Measurements from ENCODE around the gene ADCY4.
"Not testable (repeated sequence)": the region's sequence is repeated elsewhere in the genome, so short reads cannot be mapped to it uniquely, and the experiment has no call there.

ADCY4 gene

DNA sequence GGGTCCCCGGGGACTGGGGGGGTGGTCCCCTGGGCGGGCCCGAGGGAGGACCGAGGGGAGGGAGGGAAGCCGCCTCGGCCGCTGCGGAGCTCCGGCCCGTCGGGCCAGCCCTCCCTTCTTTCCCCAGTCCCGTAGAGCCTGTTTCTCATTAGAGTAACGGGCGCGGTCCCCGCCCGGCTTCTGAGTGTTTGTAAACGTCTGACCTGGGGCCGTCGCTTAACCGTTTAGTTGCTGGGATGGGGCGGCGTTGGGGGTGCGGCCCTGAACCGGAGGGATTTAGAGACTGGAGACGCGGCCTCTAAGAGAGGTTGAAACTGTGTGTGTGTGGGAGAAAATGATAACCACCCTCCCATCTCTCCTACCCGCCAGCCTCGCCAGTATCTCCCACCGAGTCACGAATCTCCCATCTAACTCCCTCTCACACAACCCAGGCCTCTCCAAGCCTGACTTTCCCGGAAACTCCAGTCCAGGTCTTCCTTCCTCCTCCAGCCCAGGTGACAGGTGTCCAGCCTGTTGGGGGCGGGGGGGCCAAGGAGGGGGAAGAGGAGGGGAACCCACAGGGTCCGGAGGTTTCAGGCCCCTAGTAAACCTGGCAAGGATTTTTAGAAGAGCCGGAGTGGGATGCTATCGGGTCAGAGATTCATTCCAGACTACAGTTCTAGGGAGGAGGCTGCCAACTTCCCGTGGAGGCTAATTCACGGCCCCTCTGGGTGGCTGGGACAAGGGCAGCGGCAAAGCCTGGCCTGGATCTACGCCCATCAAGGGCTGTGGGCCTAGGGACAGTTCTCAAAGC lies 32.0 kb upstream of the ADCY4 start:
- DNase-seq, result peak; percentile 94

DNA sequence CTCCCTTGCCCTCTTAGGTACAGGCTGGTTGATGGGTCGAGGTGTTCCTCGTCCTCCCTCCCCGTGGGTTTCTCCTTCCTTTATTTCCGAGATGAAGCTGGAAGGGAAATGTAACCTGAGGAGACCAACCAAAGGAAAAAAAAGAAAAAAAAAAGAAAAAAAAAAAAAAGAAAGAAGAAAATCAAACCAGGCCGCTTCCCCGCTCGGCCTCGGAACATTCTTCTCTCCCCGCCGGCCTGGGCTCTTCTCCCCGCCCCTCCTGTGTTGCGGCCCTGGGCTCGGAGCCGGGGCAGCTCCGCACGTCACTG lies 31.5 kb upstream of the ADCY4 start:
- DNase-seq, result no peak

- DNase-seq, result peak; percentile 91
These were observed 30.9 kb upstream of the ADCY4 start for GRCh38 chr14:24365600-24366412.

GRCh38 chr14:24364841-24365240 lies 30.0 kb upstream of the ADCY4 start:
- DNase-seq, result no peak

DNA sequence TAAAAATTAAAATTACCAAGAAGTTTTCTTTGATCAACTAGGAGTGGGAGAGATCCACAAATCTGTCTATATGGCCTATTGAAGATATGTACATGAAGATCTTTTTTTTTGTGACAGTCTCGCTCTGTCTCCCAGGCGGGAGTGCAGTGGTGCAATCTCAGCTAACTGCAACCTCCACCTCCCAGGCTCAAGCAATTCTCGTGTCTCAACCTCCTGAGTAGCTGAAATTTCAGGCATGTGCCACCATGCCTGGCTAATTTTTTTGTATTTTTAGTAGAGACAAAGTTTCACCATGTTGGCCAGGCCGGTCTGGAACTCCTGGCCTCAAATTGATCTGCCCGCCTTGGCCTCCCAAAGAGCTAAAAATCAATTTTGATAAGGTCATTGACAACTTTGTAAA lies 28.5 kb upstream of the ADCY4 start:
- DNase-seq, result no peak

DNA sequence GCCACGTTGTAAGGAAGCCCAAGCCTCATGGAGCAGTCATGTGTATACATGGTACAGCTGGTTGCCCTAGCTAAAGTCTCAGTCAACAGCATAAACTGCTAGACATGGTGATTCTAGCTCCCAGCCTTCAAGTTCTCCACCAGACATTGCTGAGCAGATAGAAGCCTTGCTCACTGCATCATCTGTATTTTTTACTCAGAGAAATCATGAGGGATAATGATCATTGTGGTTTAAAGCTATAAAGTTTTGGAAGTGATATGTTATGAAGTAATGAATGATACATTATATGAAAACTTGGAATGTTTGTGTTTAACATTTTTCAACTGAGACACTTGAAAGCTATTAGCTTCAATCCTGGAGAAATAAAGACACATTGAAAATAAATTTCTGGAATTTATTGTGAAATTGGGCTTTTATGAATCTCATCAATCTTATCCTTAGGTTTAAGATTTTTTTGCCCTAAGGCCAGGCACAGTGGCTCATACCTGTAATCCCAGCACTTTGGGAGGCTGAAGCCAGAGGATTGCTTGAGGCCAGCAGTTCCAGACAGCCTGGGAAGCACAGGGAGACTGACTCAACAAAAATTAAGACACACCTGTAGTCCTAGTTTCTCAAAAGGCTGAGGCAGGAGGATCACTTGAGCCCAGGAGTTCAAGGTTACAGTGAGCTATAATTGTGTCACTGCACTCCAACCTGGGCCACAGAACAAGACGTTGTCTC lies 27.5 kb upstream of the ADCY4 start:
- DNase-seq, result no peak

DNA sequence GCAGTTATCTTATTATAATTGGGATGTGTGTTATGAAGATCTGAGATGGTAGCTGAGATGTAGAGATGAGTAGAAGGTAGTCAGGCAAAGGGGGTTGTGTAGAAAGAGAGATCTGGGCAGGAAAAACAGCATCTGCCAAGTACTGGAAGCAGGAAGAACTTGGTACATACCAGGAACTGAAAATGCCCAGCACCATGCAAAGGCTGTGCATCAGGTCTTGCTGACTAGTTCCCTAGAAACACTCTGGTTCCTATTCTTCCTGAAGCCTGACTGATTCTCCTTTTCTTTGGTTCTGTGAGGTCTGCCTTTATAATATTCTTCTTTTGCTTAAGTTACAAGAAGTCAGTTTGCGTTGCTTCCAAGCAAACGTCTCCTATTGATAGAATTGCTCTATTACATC lies 26.5 kb upstream of the ADCY4 start:
- DNase-seq, result no peak

DNA sequence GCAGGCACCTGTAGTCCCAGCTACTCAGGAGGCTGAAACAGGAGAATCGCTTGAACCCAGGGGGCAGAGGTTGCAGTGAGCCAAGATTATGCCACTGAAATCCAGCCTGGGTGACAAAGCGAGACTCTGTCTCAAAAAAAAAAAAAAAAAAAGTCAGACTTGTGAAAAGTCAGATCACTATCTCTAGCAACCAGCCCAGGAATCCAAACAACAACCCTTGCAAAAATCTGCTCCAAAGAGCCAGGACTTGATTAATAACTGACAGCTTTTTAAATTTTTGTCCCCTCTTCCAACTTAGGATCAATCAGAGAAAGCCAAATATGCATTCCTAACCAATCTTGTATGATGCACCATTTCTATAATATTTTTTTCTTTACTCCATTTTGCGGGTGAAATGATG lies 25.4 kb upstream of the ADCY4 start:
- DNase-seq, result no peak

DNA sequence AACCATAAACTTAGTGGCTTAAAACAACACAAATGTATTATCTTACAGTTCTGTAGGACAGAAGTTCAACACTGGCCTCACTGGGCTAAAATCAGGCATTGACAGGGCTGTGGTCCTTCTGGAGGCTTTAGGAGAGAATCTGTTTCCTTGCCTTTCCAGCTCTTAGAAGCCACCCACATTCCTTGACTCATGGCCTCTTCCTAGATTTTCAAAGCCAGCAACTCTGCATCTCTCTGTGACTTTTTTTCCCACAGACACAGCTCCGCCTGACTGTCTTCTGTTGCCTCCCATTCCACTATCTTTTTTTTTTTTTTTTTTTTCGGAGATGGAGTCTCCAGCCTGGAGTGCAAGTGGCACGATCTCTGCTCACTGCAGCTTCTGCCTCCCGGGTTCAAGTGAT lies 21.3 kb upstream of the ADCY4 start:
- DNase-seq, result no peak

DNA sequence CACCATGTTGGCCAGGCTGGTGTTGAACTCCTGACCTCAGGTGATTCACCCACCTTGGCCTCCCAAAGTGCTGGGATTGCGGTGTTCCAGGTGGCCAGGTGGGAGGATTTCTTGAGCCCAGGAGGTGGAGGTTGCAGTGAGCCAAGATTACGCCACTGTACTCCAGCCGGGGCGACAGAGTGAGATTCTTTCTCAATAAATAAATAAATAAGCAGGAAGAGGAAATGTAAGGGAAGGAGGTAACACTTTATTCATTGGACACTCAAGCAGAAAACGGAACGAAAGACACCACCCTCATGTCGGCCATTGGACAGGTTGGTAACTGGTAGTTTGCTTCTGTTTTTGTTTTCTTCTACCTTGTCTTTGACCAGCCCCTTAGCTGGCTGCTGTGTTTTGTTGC lies 20.1 kb upstream of the ADCY4 start:
- no peak for DNase-seq

DNA sequence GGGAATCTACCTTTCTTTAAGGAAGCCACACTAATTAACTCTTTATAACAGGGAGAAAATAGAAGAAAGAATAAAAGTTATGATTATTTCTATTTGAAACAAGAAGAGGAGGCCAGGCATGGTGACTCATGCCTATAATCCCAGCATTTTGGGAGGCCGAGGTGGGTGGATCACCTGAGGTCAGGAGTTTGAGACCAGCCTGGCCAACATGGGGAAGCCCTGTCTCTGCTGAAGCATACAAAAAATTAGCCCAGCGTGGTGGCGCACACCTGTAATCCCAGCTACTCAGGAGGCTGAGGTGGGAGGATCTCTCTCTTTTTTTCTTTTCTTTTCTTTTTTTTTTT lies 19.6 kb upstream of the ADCY4 start:
- not testable (repeated sequence) for DNase-seq

GRCh38 chr14:24353559-24354481 lies 18.9 kb upstream of the ADCY4 start:
- no peak for DNase-seq

- DNase-seq, result no peak
These were observed 16.6 kb upstream of the ADCY4 start for GRCh38 chr14:24351517-24351916.

- DNase-seq, result no peak
These were observed 14.9 kb upstream of the ADCY4 start for GRCh38 chr14:24349742-24350141.

- no peak for DNase-seq
These were observed 13.3 kb upstream of the ADCY4 start for GRCh38 chr14:24348186-24348585.

- no peak for DNase-seq
These were observed 12.3 kb upstream of the ADCY4 start for GRCh38 chr14:24347134-24347533.

DNA sequence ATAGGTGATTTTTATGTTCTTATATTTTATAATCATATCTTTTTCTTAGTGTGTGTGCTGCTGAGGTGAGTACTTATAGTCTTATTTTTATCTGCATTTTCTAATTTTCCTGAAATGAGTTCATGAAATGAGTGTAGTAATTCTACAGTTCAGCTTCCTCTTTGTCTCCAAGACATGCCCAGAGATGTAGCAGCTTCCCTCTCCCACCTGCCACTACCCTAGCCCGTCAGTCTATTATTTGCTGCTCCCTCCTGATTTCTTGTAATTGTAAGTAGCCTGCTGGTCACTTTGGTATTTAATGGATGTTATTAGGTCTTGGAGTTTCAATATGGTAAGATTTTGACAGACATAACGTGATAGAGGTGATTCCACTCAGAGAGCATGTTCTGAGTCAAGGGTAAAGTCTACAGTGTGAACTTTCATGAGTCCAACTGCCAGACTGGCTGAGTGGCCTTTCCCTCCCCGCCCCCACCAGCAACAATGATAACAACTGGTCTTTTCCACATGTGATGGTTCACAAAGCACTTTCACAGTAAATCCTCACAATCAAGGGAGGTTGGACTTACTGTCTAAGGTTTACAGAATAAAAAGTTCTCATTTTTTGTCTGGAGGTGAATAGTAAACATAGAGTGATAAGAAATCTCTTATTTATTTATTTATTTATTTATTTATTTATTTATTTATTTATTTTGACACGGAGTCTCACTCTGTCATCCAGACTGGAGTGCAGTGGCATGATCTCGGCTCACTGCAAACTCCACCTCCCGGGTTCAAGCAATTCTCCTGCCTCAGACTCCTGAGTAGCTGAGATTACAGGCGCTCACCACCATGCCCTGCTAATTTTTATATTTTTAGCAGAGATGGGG lies 9.2 kb upstream of the ADCY4 start:
- DNase-seq, result no peak

- no peak for DNase-seq
These were observed 8.0 kb upstream of the ADCY4 start for GRCh38 chr14:24342889-24343288.

GRCh38 chr14:24340606-24341005 lies 5.7 kb upstream of the ADCY4 start:
- no peak for DNase-seq

- DNase-seq, result no peak
These were observed 4.6 kb upstream of the ADCY4 start, which contains the start of gene RIPK3 for GRCh38 chr14:24339284-24340151. Gene RIPK3, minus strand, starts transcription at chr14:24339991. Its CDS starts 165 bp downstream, at chr14:24339826.

DNA sequence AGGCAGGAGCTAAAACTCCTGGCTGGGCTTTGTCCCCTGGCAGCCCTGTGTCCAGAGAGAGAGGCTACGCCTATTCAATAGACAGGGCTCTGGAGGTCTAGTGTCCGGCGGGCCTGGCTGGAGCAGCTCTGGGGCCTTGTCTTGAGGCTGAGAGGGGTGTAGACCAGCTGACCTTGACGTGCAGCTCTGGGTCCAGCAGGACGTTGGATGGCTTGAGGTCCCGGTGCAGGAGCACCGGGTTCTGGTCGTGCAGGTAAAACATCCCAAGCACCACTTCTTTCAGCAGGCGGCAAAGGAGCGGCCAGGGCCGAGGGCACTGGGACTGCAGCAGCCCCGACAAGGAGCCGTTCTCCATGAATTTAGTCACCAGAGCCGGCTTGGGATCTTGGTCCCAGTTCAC lies 4.0 kb upstream of the ADCY4 start:
- DNase-seq, result no peak

All from NCI-H1436 (cell line).